ENCODE measurements around the gene VTI1A. TPM values are rescaled to one million over a fixed set of nuclear protein-coding genes. Genes with fewer than 3 reads are reported as not detected.

Gene VTI1A
- total and polyA plus RNA-seq, 2 of the 4 experiments (the other 2 are of a cell fraction), result 9.7 to 24.9 TPM

DNA sequence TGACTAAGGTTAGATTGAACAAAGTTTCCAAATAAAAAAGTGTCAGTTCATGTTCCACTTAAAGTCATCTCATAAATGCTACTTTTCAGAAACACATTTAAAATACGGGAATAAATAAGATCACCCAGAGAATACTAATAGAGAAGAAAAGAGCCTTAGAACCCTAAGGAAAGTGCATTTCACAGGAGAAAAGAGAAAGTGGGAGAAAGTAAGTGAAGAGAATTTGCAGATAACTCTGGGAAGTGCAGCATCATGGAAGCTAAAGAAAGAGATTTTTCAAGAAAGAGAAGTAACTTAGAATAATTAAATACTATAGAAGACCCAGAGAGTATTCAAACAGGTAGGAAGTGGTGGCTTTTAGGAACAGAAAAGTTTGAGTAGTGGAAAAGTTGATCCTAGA lies 132.6 kb downstream of the VTI1A start:
- no CpG with 5 or more reads among the region's 1 CpG for WGBS, 2 experiments (ENCODE audit: extremely low coverage in 2 of 2, insufficient read length in 1 of 2)

More for the DNA sequence above, 132.6 kb downstream of the VTI1A start:
- Histone ChIP-seq H2AK9ac (replicated peaks; ENCODE audit: low read depth, low read length, poor library complexity) (no peak overlapping the region), H4K20me1 (ENCODE audit: insufficient read depth, low read length) (peaks cover 4% of the 10 kb centered on the region; the same call in 1 of the 2 replicates), H2BK5ac (ENCODE audit: low read depth, low read length, poor library complexity, severe bottlenecking) (no peak overlapping the region), H3K9me3 (ENCODE audit: control insufficient read depth, insufficient read depth, low read length) (no peaks in the 10 kb centered on the region), H3K36me3 (ENCODE audit: control insufficient read depth, insufficient read depth, low read length) (peaks cover 1% of the 10 kb centered on the region; the same call in 1 of the 2 replicates), H3K4me1 (ENCODE audit: control insufficient read depth, insufficient read depth, low read length) (no peaks in the 10 kb centered on the region), H3K18ac (ENCODE audit: low read depth, low read length) (no peak overlapping the region), H3K23ac (ENCODE audit: low read depth, low read length) (no peak overlapping the region), H3K9ac (ENCODE audit: low read depth, low read length) (no peak overlapping the region), H2BK20ac (ENCODE audit: low read depth, low read length) (no peak overlapping the region), H3K56ac (ENCODE audit: extremely low read depth, insufficient read depth, low read length) (no peak overlapping the region), H3K27me3 (ENCODE audit: control insufficient read depth, insufficient read depth, low read length) (no peaks in the 10 kb centered on the region), H2AFZ (replicated peaks; ENCODE audit: low read length, poor library complexity) (no peak overlapping the region), H3K14ac (replicated peaks; ENCODE audit: low read depth, low read length) (no peak overlapping the region), H4K5ac (ENCODE audit: low read depth, low read length) (no peak overlapping the region), H2BK15ac (ENCODE audit: low read depth, low read length) (no peak overlapping the region), H4K8ac (ENCODE audit: low read depth in 2 of 2, low read length in 2 of 2) (no peak overlapping the region), H4K91ac (ENCODE audit: insufficient read depth, low read depth, low read length) (no peak overlapping the region), H3K79me1 (ENCODE audit: low read depth in 1 of 2, low read length in 2 of 2) (no peaks in the 10 kb centered on the region; a peak in 1 of 4 replicates), H3K9me1 (ENCODE audit: insufficient read depth, low read length) (peaks cover 4% of the 10 kb centered on the region; the same call in 1 of the 2 replicates), H2BK120ac (ENCODE audit: low read depth, low read length) (no peak overlapping the region), H3K4me3 (ENCODE audit: insufficient read depth, low read depth, low read length) (no peak overlapping the region), H2AK5ac (ENCODE audit: low read depth, low read length) (no peak overlapping the region), H3K27ac (ENCODE audit: insufficient read depth, low read length) (no peak overlapping the region), H3K4me2 (ENCODE audit: low read depth, low read length) (no peak overlapping the region), H3K4ac (ENCODE audit: low read depth, low read length) (no peak overlapping the region)
- ATAC-seq (ENCODE audit: low read depth), result no peak
- TF ChIP-seq, protein P1, sequence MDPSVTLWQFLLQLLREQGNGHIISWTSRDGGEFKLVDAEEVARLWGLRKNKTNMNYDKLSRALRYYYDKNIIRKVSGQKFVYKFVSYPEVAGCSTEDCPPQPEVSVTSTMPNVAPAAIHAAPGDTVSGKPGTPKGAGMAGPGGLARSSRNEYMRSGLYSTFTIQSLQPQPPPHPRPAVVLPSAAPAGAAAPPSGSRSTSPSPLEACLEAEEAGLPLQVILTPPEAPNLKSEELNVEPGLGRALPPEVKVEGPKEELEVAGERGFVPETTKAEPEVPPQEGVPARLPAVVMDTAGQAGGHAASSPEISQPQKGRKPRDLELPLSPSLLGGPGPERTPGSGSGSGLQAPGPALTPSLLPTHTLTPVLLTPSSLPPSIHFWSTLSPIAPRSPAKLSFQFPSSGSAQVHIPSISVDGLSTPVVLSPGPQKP (IDR thresholded peaks at IDR 0.05; ENCODE audit: borderline replicate concordance, low read depth, low read length), result no peak
- TF ChIP-seq MAFK (IDR thresholded peaks at IDR 0.05; ENCODE audit: low read depth, low read length) (no peak), RAD21 (IDR thresholded peaks at IDR 0.05; ENCODE audit: low read length) (no peak), POLR2A (IDR thresholded peaks at IDR 0.05; ENCODE audit: low read depth, low read length) (no peak), NFE2L2 (IDR thresholded peaks at IDR 0.05; ENCODE audit: low read depth, low read length) (no peak), MXI1 (IDR thresholded peaks at IDR 0.05; ENCODE audit: borderline replicate concordance, low read depth, low read length) (no peak), BHLHE40 (IDR thresholded peaks at IDR 0.05; ENCODE audit: low read depth, low read length) (no peak), RFX5 (IDR thresholded peaks at IDR 0.05; ENCODE audit: low read depth, low read length) (no peak), RCOR1 (IDR thresholded peaks at IDR 0.05; ENCODE audit: insufficient replicate concordance, low read length) (no peak), CEBPB (IDR thresholded peaks at IDR 0.05; ENCODE audit: low read depth, low read length) (no peak), FOS (IDR thresholded peaks at IDR 0.05; ENCODE audit: low read depth, low read length) (no peak), MAZ (IDR thresholded peaks at IDR 0.05; ENCODE audit: borderline replicate concordance, low read depth, low read length) (no peak), SMC3 (IDR thresholded peaks at IDR 0.05; ENCODE audit: low read depth, low read length) (no peak), CHD1 (IDR thresholded peaks at IDR 0.05; ENCODE audit: low read depth, low read length) (no peak)
- TF ChIP-seq, protein P2, sequence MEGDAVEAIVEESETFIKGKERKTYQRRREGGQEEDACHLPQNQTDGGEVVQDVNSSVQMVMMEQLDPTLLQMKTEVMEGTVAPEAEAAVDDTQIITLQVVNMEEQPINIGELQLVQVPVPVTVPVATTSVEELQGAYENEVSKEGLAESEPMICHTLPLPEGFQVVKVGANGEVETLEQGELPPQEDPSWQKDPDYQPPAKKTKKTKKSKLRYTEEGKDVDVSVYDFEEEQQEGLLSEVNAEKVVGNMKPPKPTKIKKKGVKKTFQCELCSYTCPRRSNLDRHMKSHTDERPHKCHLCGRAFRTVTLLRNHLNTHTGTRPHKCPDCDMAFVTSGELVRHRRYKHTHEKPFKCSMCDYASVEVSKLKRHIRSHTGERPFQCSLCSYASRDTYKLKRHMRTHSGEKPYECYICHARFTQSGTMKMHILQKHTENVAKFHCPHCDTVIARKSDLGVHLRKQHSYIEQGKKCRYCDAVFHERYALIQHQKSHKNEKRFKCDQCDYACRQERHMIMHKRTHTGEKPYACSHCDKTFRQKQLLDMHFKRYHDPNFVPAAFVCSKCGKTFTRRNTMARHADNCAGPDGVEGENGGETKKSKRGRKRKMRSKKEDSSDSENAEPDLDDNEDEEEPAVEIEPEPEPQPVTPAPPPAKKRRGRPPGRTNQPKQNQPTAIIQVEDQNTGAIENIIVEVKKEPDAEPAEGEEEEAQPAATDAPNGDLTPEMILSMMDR (conservative IDR thresholded peaks at IDR 0.05; ENCODE audit: low read depth, low read length), result no peak
- TF ChIP-seq, protein P3, sequence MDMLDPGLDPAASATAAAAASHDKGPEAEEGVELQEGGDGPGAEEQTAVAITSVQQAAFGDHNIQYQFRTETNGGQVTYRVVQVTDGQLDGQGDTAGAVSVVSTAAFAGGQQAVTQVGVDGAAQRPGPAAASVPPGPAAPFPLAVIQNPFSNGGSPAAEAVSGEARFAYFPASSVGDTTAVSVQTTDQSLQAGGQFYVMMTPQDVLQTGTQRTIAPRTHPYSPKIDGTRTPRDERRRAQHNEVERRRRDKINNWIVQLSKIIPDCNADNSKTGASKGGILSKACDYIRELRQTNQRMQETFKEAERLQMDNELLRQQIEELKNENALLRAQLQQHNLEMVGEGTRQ (IDR thresholded peaks at IDR 0.05; ENCODE audit: low read depth, low read length), result no peak
- dilution Hi-C loops (cut with HindIII; ENCODE audit: low sequenced_read_pairs, unreplicated experiment), result no loop called here
- in situ Hi-C loops (cut with MboI; ENCODE audit: low sequenced_read_pairs), result no loop called here
- intact Hi-C loops (cut with micrococcal nuclease), result no loop called here
- no peak for DNase-seq
- POLR2A ChIA-PET (ENCODE audit: unreplicated experiment), result no interaction called here
- BruUV-seq (replicated peaks), result no TSS peak
- CTCF ChIA-PET, result no interaction called here

All from IMR-90 (cell line).